GM23338 (cell line): ENCODE data around the gene HHIPL1. TPM values are rescaled to one million over a fixed set of nuclear protein-coding genes. Genes with fewer than 3 reads are reported as not detected.

Experiments
- ATAC-seq: fragments of 200-7000 bp; cut with Tn5 transposase; 3 replicates; pipeline ENCODE4 v1.9.1; 2020
- DNase-seq: peaks from one replicate; pipeline ENCODE4 v3.0.0-alpha.2; 2015; ENCODE audit warnings: low spot score
- H2AFZ ChIP-seq: fragments of 200-600 bp; sonication (generic); 2 replicates; pipeline ENCODE4 v1.8.0; 2016; ENCODE audit warnings: antibody characterized with exemption, mild to moderate bottlenecking, moderate library complexity
- H3F3A ChIP-seq: fragments of 200-600 bp; sonication (generic); replicated peaks from 2 replicates; pipeline ENCODE4 v1.8.0; 2017; ENCODE audit warnings: antibody characterized with exemption, mixed run types, low read depth
- H3K27ac ChIP-seq: fragments of 200-600 bp; sonication (generic); 2 replicates; pipeline ENCODE4 v1.6.1; 2016; ENCODE audit warnings: low read depth
- H3K27me3 ChIP-seq: fragments of 200-600 bp; sonication (generic); 2 replicates; pipeline ENCODE4 v1.8.0; 2016; ENCODE audit warnings: mild to moderate bottlenecking, mixed run types, moderate library complexity; ENCODE audit not compliant: insufficient read depth
- H3K36me3 ChIP-seq: fragments of 200-600 bp; sonication (generic); 2 replicates; pipeline ENCODE4 v1.8.0; 2016; ENCODE audit warnings: mild to moderate bottlenecking; ENCODE audit not compliant: insufficient read depth
- H3K4me1 ChIP-seq: fragments of 200-600 bp; sonication (generic); 2 replicates; pipeline ENCODE4 v1.8.0; 2016; ENCODE audit warnings: mild to moderate bottlenecking, moderate library complexity; ENCODE audit not compliant: insufficient read depth
- H3K4me2 ChIP-seq: fragments of 200-600 bp; sonication (generic); 2 replicates; pipeline ENCODE4 v1.7.1; 2017; ENCODE audit warnings: mixed run types
- H3K4me3 ChIP-seq: fragments of 200-600 bp; sonication (generic); 2 replicates; pipeline ENCODE4 v1.6.1; 2016; ENCODE audit warnings: mixed run types
- H3K79me2 ChIP-seq: fragments of 200-600 bp; sonication (generic); replicated peaks from 2 replicates; pipeline ENCODE4 v1.8.0; 2017; ENCODE audit warnings: mild to moderate bottlenecking; ENCODE audit not compliant: insufficient read depth
- H3K9me2 ChIP-seq: fragments of 200-600 bp; sonication (generic); 2 replicates; pipeline ENCODE4 v1.8.0; 2017; ENCODE audit not compliant: insufficient read depth
- H4K20me1 ChIP-seq: fragments of 200-600 bp; sonication (generic); replicated peaks from 2 replicates; pipeline ENCODE4 v1.8.0; 2017; ENCODE audit warnings: mild to moderate bottlenecking; ENCODE audit not compliant: insufficient read depth
- H3K27ac Mint-ChIP-seq: 2 replicates; pipeline ENCODE4 v1.8.0; 2020; ENCODE audit warnings: inconsistent platforms, mild to moderate bottlenecking, moderate library complexity, mixed read lengths
- H3K27me3 Mint-ChIP-seq: 3 replicates; pipeline ENCODE4 v1.8.0; 2022; ENCODE audit warnings: low read depth, mild to moderate bottlenecking, moderate library complexity, mixed read lengths, inconsistent platforms; ENCODE audit not compliant: insufficient read depth, poor library complexity
- H3K36me3 Mint-ChIP-seq: 3 replicates; pipeline ENCODE4 v1.8.0; 2021; ENCODE audit warnings: low read depth, mild to moderate bottlenecking, inconsistent platforms, moderate library complexity, mixed read lengths
- H3K4me1 Mint-ChIP-seq: 3 replicates; pipeline ENCODE4 v1.8.0; 2020; ENCODE audit warnings: mild to moderate bottlenecking, inconsistent platforms, mixed read lengths
- H3K4me3 Mint-ChIP-seq: 3 replicates; pipeline ENCODE4 v1.8.0; 2021; ENCODE audit warnings: moderate library complexity, mild to moderate bottlenecking, inconsistent platforms, mixed read lengths
- H3K9me3 Mint-ChIP-seq: 3 replicates; pipeline ENCODE4 v1.8.0; 2020; ENCODE audit warnings: moderate library complexity, mild to moderate bottlenecking, inconsistent platforms, mixed read lengths
- CTCF ChIP-seq, 2 experiments: fragments of 200-600 bp in 1 of 2; sonication (generic) in 1 of 2; conservative IDR thresholded peaks; 2 replicates each; pipeline versions ENCODE4 v1.5.1 to v1.6.1; 2016 to 2017; ENCODE audit warnings: antibody characterized with exemption in 2 of 2, low read depth in 2 of 2, mild to moderate bottlenecking in 2 of 2, moderate library complexity in 1 of 2
- JUNB ChIP-seq: IDR thresholded peaks from one replicate; pipeline ENCODE4 v1.6.1; 2016; ENCODE audit warnings: antibody characterized with exemption; ENCODE audit not compliant: unreplicated experiment
- NANOG ChIP-seq: IDR thresholded peaks from 2 replicates; pipeline ENCODE4 v1.6.1; 2016; ENCODE audit warnings: antibody characterized with exemption, borderline replicate concordance
- POLR2AphosphoS5 ChIP-seq: IDR thresholded peaks from 2 replicates; pipeline ENCODE4 v1.6.1; 2016; ENCODE audit warnings: antibody characterized with exemption, low read depth
- REST ChIP-seq: IDR thresholded peaks from one replicate; pipeline ENCODE4 v1.6.1; 2018; ENCODE audit warnings: antibody characterized with exemption; ENCODE audit not compliant: unreplicated experiment
- ZNF462 ChIP-seq: fragments of 250-450 bp; sonication (Bioruptor Pico); IDR thresholded peaks from 2 replicates; pipeline ENCODE4 v1.5.0; 2020; ENCODE audit warnings: mild to moderate bottlenecking, moderate library complexity
- polyA plus RNA-seq: library from polyadenylated mRNA; unstranded; fragments of >200 nt; fragmentation: Nextera tagmentation; extraction: Ambion mirVana; gene quantifications from 2 replicates; pipeline ENCODE4 v1.2.1, GENCODE V29; 2016
- total RNA-seq: library from RNA; depleted of rRNA; stranded (reverse); fragments of >200 nt; shearing (Covaris generic); gene quantifications from 2 replicates; pipeline ENCODE4 v1.2.3, GENCODE V29; 2014

HHIPL1 gene
- total and polyA plus RNA-seq, 2 experiments from 2014 or later: 1.9 to 2.0 TPM

- Histone ChIP-seq H3K4me2 (no peak overlapping the region), H3K4me1 (peaks cover 28% of the 10 kb centered on the region), H3K27ac (no peak overlapping the region), H4K20me1 (no peaks in the 10 kb centered on the region), H3K9me2 (no peaks in the 10 kb centered on the region), H3K36me3 (no peaks in the 10 kb centered on the region), H3K27me3 (no peaks in the 10 kb centered on the region), H3F3A (no peaks in the 10 kb centered on the region), H2AFZ (no peak overlapping the region), H3K79me2 (no peaks in the 10 kb centered on the region), H3K4me3 (no peak overlapping the region)
- Mint-ChIP-seq H3K4me3 (no peak overlapping the region), H3K9me3 (peaks cover 27% of the 10 kb centered on the region), H3K4me1 (peaks cover 32% of the 10 kb centered on the region), H3K27me3 (peaks cover 9% of the 10 kb centered on the region), H3K27ac (no peak overlapping the region), H3K36me3 (peaks cover 22% of the 10 kb centered on the region; the same call in 2 of the 3 replicates)
- DNase-seq: no peak
- no peak for ATAC-seq
- TF ChIP-seq POLR2AphosphoS5: no peak
- no peak for TF ChIP-seq REST
- TF ChIP-seq JUNB: no peak
- no peak for TF ChIP-seq CTCF (conservative IDR thresholded peaks at IDR 0.05; ENCODE audit: low read depth in 2 of 2)
Measured at GRCh38 chr14:99675382-99675835, 30.5 kb downstream of the HHIPL1 start.

- no peaks in the 10 kb centered on the region for H4K20me1 ChIP-seq
- peaks cover 22% of the 10 kb centered on the region for H3K4me1 ChIP-seq
- peaks cover 27% of the 10 kb centered on the region for H3K4me1 Mint-ChIP-seq
- peaks cover 8% of the 10 kb centered on the region for H3K27me3 Mint-ChIP-seq
- H3K27ac Mint-ChIP-seq: no peak overlapping the region
- no peaks in the 10 kb centered on the region for H3K79me2 ChIP-seq
- no peak overlapping the region for H3K4me2 ChIP-seq
- no peaks in the 10 kb centered on the region for H3K36me3 ChIP-seq
- H3K9me3 Mint-ChIP-seq: peaks cover 27% of the 10 kb centered on the region
- H2AFZ ChIP-seq: no peak overlapping the region
- ATAC-seq (no peak), DNase-seq (no peak)
- no peaks in the 10 kb centered on the region for H3K9me2 ChIP-seq
- no peaks in the 10 kb centered on the region for H3K27me3 ChIP-seq
- H3K4me3 Mint-ChIP-seq: no peak overlapping the region
- H3F3A ChIP-seq: no peaks in the 10 kb centered on the region
- no peak overlapping the region for H3K27ac ChIP-seq
- no peak overlapping the region for H3K4me3 ChIP-seq
- peaks cover 22% of the 10 kb centered on the region; the same call in 2 of the 3 replicates for H3K36me3 Mint-ChIP-seq
- TF ChIP-seq NANOG (no peak), REST (no peak), ZNF462 (CRISPR knock-in tag) (no peak), JUNB (no peak)
Measured at GRCh38 chr14:99675951-99676350, 31.0 kb downstream of the HHIPL1 start.
